HepG2 (cell line): ENCODE data around the gene ERFL. TPM values are rescaled to one million over a fixed set of nuclear protein-coding genes. Genes with fewer than 3 reads are reported as not detected.

Source experiments
- ATAC-seq: fragments of 200-7000 bp; cut with Tn5 transposase; 3 replicates; pipeline ENCODE4 v1.9.1; 2020; ENCODE audit warnings: mild to moderate bottlenecking, moderate library complexity
- BruUV-seq: library from RNA; stranded (reverse); fragments of 400-500 nt; replicated peaks from 2 replicates; lab custom pipeline; 2021; lab: Mats Ljungman, UMichigan
- CTCF ChIA-PET: fragments of 300-600 bp; formaldehyde crosslinking; extraction: SDS; loops from one replicate; lab custom pipeline; 2021; ENCODE audit warnings: low total read pairs, inconsistent platforms, low intra/inter-chr PET ratio; lab: Yijun Ruan, JAX
- POLR2A ChIA-PET: fragments of 350-600 bp; sonication (Branson Sonifier 250); formaldehyde crosslinking; loops from one replicate; lab custom pipeline; 2020; ENCODE audit warnings: antibody characterized with exemption, inconsistent platforms; lab: Yijun Ruan, JAX
- DNase-seq: peaks from one replicate; pipeline ENCODE4 v3.0.0-alpha.2; 2015; ENCODE audit warnings: low spot score
- FAIRE-seq: peaks from 3 replicates; lab custom pipeline; 2011; peaks lifted over from hg19 to GRCh38; lab: Jason Lieb, UNC
- H2AFZ ChIP-seq: one replicate; pipeline ENCODE4 v1.6.1; 2011; ENCODE audit warnings: low read length, inconsistent platforms
- H3K27ac ChIP-seq: fragments of 300-600 bp; 3 replicates; pipeline ENCODE4 v1.8.0; 2011; ENCODE audit warnings: mixed run types, mild to moderate bottlenecking, mixed read lengths, low read length, inconsistent platforms; ENCODE audit not compliant: insufficient read depth; ENCODE audit errors: extremely low read length
- H3K27me3 ChIP-seq, 2 experiments: fragments of 200-600 bp in 1 of 2; 2 replicates in 1 of 2; 3 replicates in 1 of 2; pipeline versions ENCODE4 v1.6.0 to v1.8.0; 2011; ENCODE audit warnings: low read length in 2 of 2, mild to moderate bottlenecking in 2 of 2, moderate library complexity in 2 of 2, inconsistent platforms in 1 of 2; ENCODE audit not compliant: insufficient read depth in 2 of 2, control insufficient read depth in 1 of 2
- H3K36me3 ChIP-seq, 2 experiments: fragments of 200-600 bp in 1 of 2; replicated peaks in 1 of 2; 2 replicates in 1 of 2; 3 replicates in 1 of 2; pipeline versions ENCODE4 v1.5.1 to v1.8.0; 2011; ENCODE audit warnings: low read length in 2 of 2, inconsistent platforms in 1 of 2; ENCODE audit not compliant: insufficient read depth in 2 of 2, control insufficient read depth in 1 of 2
- H3K4me1 ChIP-seq: 2 replicates; pipeline ENCODE4 v1.5.1; 2012; ENCODE audit warnings: low read length, inconsistent platforms; ENCODE audit not compliant: insufficient read depth
- H3K4me2 ChIP-seq: 2 replicates; pipeline ENCODE4 v1.6.0; 2011; ENCODE audit warnings: low read depth, low read length, inconsistent platforms
- H3K4me3 ChIP-seq, 3 experiments: fragments of 200-600 bp in 1 of 3; sonication (generic), shearing (Covaris generic) in 1 of 3; replicated peaks in 1 of 3; 2 replicates each; pipeline ENCODE4 v1.5.1; 2011 to 2016; ENCODE audit warnings: low read length in 3 of 3, inconsistent platforms in 2 of 3, low read depth in 2 of 3, mild to moderate bottlenecking in 2 of 3, control low read depth in 1 of 3, mixed read lengths in 1 of 3; ENCODE audit not compliant: insufficient read depth in 1 of 3
- H3K79me2 ChIP-seq: one replicate; pipeline ENCODE4 v1.6.1; 2011; ENCODE audit warnings: low read length, inconsistent platforms; ENCODE audit not compliant: insufficient read depth
- H3K9ac ChIP-seq: 2 replicates; pipeline ENCODE4 v1.6.0; 2011; ENCODE audit warnings: mild to moderate bottlenecking, low read depth, low read length, inconsistent platforms; ENCODE audit not compliant: insufficient read depth
- H3K9me3 ChIP-seq: 2 replicates; pipeline ENCODE4 v1.5.1; 2012; ENCODE audit warnings: mild to moderate bottlenecking, low read length
- H4K20me1 ChIP-seq: 2 replicates; pipeline ENCODE4 v1.6.0; 2011; ENCODE audit warnings: inconsistent platforms, mild to moderate bottlenecking, low read length, moderate library complexity; ENCODE audit not compliant: insufficient read depth
- ATF4 ChIP-seq, 2 experiments: fragments of 450-650 bp in 1 of 2; sonication (generic) in 1 of 2; formaldehyde crosslinking; IDR thresholded peaks; 2 replicates each; pipeline versions ENCODE4 v1.5.0 to v1.8.0; 2020 to 2022; ENCODE audit warnings: mild to moderate bottlenecking in 1 of 2, missing genetic modification reagents in 1 of 2
- FOXP1 ChIP-seq, 2 experiments: fragments of 450-650 bp in 1 of 2; IDR thresholded peaks; 2 replicates each; pipeline ENCODE4 v1.6.1; 2017 to 2018; ENCODE audit warnings: antibody characterized with exemption in 1 of 2
- KLF15 ChIP-seq: sonication (generic); formaldehyde crosslinking; IDR thresholded peaks from 2 replicates; pipeline ENCODE4 v1.8.1; 2023; ENCODE audit warnings: borderline replicate concordance, mild to moderate bottlenecking, inconsistent platforms, missing genetic modification reagents, mixed read lengths
- PHF5A ChIP-seq: IDR thresholded peaks from one replicate; pipeline ENCODE4 v1.6.1; 2018; ENCODE audit warnings: low read depth, missing genetic modification reagents; ENCODE audit not compliant: unreplicated experiment
- RELA ChIP-seq: sonication (generic); formaldehyde crosslinking; IDR thresholded peaks from 2 replicates; pipeline ENCODE4 v1.4.0; 2020; ENCODE audit warnings: missing genetic modification reagents
- ZHX2 ChIP-seq, 2 experiments: sonication (generic) in 1 of 2; formaldehyde crosslinking in 1 of 2; IDR thresholded peaks; 2 replicates each; pipeline versions ENCODE4 v1.6.1 to v1.9.0; 2014 to 2022; ENCODE audit warnings: antibody characterized with exemption in 1 of 2, borderline replicate concordance in 1 of 2, inconsistent platforms in 1 of 2, low read depth in 1 of 2, missing genetic modification reagents in 1 of 2
- ZNF121 ChIP-seq: sonication (generic); formaldehyde crosslinking; IDR thresholded peaks from 2 replicates; pipeline ENCODE4 v1.5.0; 2020; ENCODE audit warnings: mild to moderate bottlenecking, missing genetic modification reagents
- ZNF337 ChIP-seq: sonication (generic); formaldehyde crosslinking; IDR thresholded peaks from 2 replicates; pipeline ENCODE4 v1.5.1; 2020; ENCODE audit warnings: missing genetic modification reagents, low read depth, mild to moderate bottlenecking, borderline replicate concordance
- WGBS: methylation state at CpG from one replicate; pipeline ENCODE4 v1.1.6; 2017; ENCODE audit warnings: low lambda C conversion rate; 5-methylcytosine and 5-hydroxymethylcytosine counted together
- in situ Hi-C: cut with HindIII; loops from 2 replicates; pipeline ENCODE4 v1.10.0; 2017; ENCODE audit warnings: low pct_unique_long_range_greater_than_20kb; ENCODE audit not compliant: extremely low pct_ligation_motif_present
- intact Hi-C: fragments of 100-400 bp; cut with micrococcal nuclease; formaldehyde crosslinking; loops from one replicate; pipeline ENCODE4 v1.10.0; 2022; ENCODE audit not compliant: unreplicated experiment
- polyA plus RNA-seq, 8 experiments: library from polyadenylated mRNA; depleted of rRNA in 3 of 8; stranded (reverse) in 7 of 8; unstranded in 1 of 8; fragments of >200 nt; fragmentation: Illumina TruSeq in 4 of 8; extraction: Trizol in 4 of 8; gene quantifications; 2 replicates each; pipeline versions ENCODE4 v1.2.1 to v1.2.3, GENCODE V29; 2011 to 2016; ENCODE audit warnings: low read depth in 4 of 8, missing spikeins in 1 of 8, mixed read lengths in 1 of 8; ENCODE audit not compliant: insufficient read depth in 1 of 8
- total RNA-seq, 5 experiments: library from RNA; depleted of rRNA; stranded (reverse); fragments of >200 nt; fragmentation: Illumina TruSeq; extraction: Trizol; gene quantifications; 2 replicates each; pipeline ENCODE4 v1.2.3, GENCODE V29; 2016; ENCODE audit warnings: low read depth in 1 of 5

ERFL gene
- total and polyA plus RNA-seq, 2 of the 13 experiments (the other 11 are each of a cell fraction or from before 2014, with no cell fraction given): not detected

GRCh38 chr19:41880329-41880708 is 47.9 kb downstream of the ERFL start (continued):
- no peak for TF ChIP-seq FOXP1 (IDR thresholded peaks at IDR 0.05)
- TF ChIP-seq FOXP1 (CRISPR knock-in tag; IDR thresholded peaks at IDR 0.05): no peak
- no peak for TF ChIP-seq RELA (CRISPR knock-in tag)
- TF ChIP-seq PHF5A (CRISPR knock-in tag): no peak

- Histone ChIP-seq H3K36me3 (no peaks in the 10 kb centered on the region), H4K20me1 (no peaks in the 10 kb centered on the region), H3K4me2 (no peak overlapping the region), H3K4me1 (peaks cover 36% of the 10 kb centered on the region), H3K79me2 (peaks cover 5% of the 10 kb centered on the region), H3K27ac (no peak overlapping the region), H3K27me3 (peaks cover 1 to 6% of the 10 kb centered on the region in 2 experiments; a peak in 3 of 5 replicates), H3K9me3 (no peaks in the 10 kb centered on the region), H3K4me3 (no peak overlapping the region), H2AFZ (no peak overlapping the region), H3K9ac (no peak overlapping the region)
- 0 out of 2 replicates have a peak, but pooled peaks have one; percentile 21 for TF ChIP-seq ZNF121 (CRISPR knock-in tag)
- no peak for TF ChIP-seq KLF15 (CRISPR knock-in tag)
- no peak for FAIRE-seq
- no peak for DNase-seq
- ChIA-PET CTCF (no interaction called here), POLR2A (no interaction called here)
- 35% methylated on average over 7 of the region's 7 CpGs for WGBS
- ATAC-seq: no peak
- in situ Hi-C loops (loop anchor here (5.0 to 10.0 kb wide), 2 partner anchors 55 to 78 kb away; partner anchors contain the start of gene RABAC1), intact Hi-C loops (no loop called here)
- BruUV-seq: no TSS peak
Observed at GRCh38 chr19:41879670-41880328, 48.5 kb downstream of the ERFL start.

GRCh38 chr19:41879080-41879479 is 49.2 kb downstream of the ERFL start:
- POLR2A ChIA-PET: no interaction called here
- no peak for TF ChIP-seq KLF15 (CRISPR knock-in tag)
- no peak for TF ChIP-seq ZHX2 (IDR thresholded peaks at IDR 0.05; ENCODE audit: low read depth)
- TF ChIP-seq ZHX2 (CRISPR knock-in tag; IDR thresholded peaks at IDR 0.05; ENCODE audit: borderline replicate concordance): no peak
- no peak for TF ChIP-seq ATF4 (CRISPR knock-in tag; IDR thresholded peaks at IDR 0.05)
- no peak for TF ChIP-seq ZNF337

More at GRCh38 chr19:41879080-41879479, 49.2 kb downstream of the ERFL start:
- no peak for FAIRE-seq
- CTCF ChIA-PET: no interaction called here
- H3K27ac ChIP-seq: no peak overlapping the region
- H3K4me2 ChIP-seq: no peak overlapping the region
- H3K4me1 ChIP-seq: peaks cover 35% of the 10 kb centered on the region
- intact Hi-C loops (no loop called here), in situ Hi-C loops (no loop called here)
- H3K27me3 ChIP-seq: peaks cover 1 to 6% of the 10 kb centered on the region in 2 experiments; a peak in 3 of 5 replicates
- no TSS peak for BruUV-seq
- no peak for ATAC-seq
- H4K20me1 ChIP-seq: no peaks in the 10 kb centered on the region
- no peaks in the 10 kb centered on the region for H3K36me3 ChIP-seq
- H3K9ac ChIP-seq: no peak overlapping the region
- H3K79me2 ChIP-seq: no peaks in the 10 kb centered on the region
- H2AFZ ChIP-seq: no peak overlapping the region
- DNase-seq: no peak
- 41% methylated on average over 9 of the region's 21 CpGs for WGBS
- H3K4me3 ChIP-seq: no peak overlapping the region
- no peaks in the 10 kb centered on the region for H3K9me3 ChIP-seq
